ENCODE measurements around the gene IPO4.

GRCh38 chr14:24194186-24194872 is 5.7 kb upstream of the IPO4 start:
- no peak for TF ChIP-seq SIN3A (IDR thresholded peaks at IDR 0.05; ENCODE audit: borderline replicate concordance, insufficient read depth, low read length)
- no peak for TF ChIP-seq REST (IDR thresholded peaks at IDR 0.05; ENCODE audit: insufficient read depth in 1 of 2, low read depth in 2 of 2, low read length in 2 of 2)
- no peak for TF ChIP-seq TAF1 (IDR thresholded peaks at IDR 0.05; ENCODE audit: borderline replicate concordance, insufficient read depth, low read length)
- no peak for TF ChIP-seq POLR2AphosphoS5 (IDR thresholded peaks at IDR 0.05; ENCODE audit: low read depth, low read length)
- no peak for TF ChIP-seq FOXP2 (optimal IDR thresholded peaks at IDR 0.05; ENCODE audit: borderline replicate concordance, extremely low read depth, extremely low read length, insufficient read depth)

All from PFSK-1 (cell line).